IPS-20b (cell line): Measurements from ENCODE around the gene BHLHE40.

Source experiments
- H3K27ac ChIP-seq: one replicate; pipeline ENCODE4 v1.5.1; 2013; ENCODE audit warnings: low read length
- H3K27me3 ChIP-seq: 2 replicates; pipeline ENCODE4 v1.6.1; 2013; ENCODE audit warnings: mild to moderate bottlenecking, low read length, inconsistent platforms; ENCODE audit not compliant: insufficient read depth
- H3K36me3 ChIP-seq: 2 replicates; pipeline ENCODE4 v1.6.1; 2013; ENCODE audit warnings: low read depth, mild to moderate bottlenecking, inconsistent platforms, low read length, moderate library complexity; ENCODE audit not compliant: insufficient read depth
- H3K4me1 ChIP-seq: 2 replicates; pipeline ENCODE4 v1.6.1; 2013; ENCODE audit warnings: mild to moderate bottlenecking, control low read depth, inconsistent platforms, low read length, moderate library complexity; ENCODE audit not compliant: insufficient read depth
- H3K4me3 ChIP-seq: 2 replicates; pipeline ENCODE4 v1.5.1; 2013; ENCODE audit warnings: mild to moderate bottlenecking, low read length, inconsistent platforms
- H3K9ac ChIP-seq: 2 replicates; pipeline ENCODE4 v1.6.1; 2013; ENCODE audit warnings: low read depth, mild to moderate bottlenecking, inconsistent platforms, low read length, moderate library complexity
- H3K9me3 ChIP-seq: 2 replicates; pipeline ENCODE4 v1.6.1; 2013; ENCODE audit warnings: mild to moderate bottlenecking, low read depth, low read length, inconsistent platforms; ENCODE audit not compliant: insufficient read depth

Gene BHLHE40

DNA sequence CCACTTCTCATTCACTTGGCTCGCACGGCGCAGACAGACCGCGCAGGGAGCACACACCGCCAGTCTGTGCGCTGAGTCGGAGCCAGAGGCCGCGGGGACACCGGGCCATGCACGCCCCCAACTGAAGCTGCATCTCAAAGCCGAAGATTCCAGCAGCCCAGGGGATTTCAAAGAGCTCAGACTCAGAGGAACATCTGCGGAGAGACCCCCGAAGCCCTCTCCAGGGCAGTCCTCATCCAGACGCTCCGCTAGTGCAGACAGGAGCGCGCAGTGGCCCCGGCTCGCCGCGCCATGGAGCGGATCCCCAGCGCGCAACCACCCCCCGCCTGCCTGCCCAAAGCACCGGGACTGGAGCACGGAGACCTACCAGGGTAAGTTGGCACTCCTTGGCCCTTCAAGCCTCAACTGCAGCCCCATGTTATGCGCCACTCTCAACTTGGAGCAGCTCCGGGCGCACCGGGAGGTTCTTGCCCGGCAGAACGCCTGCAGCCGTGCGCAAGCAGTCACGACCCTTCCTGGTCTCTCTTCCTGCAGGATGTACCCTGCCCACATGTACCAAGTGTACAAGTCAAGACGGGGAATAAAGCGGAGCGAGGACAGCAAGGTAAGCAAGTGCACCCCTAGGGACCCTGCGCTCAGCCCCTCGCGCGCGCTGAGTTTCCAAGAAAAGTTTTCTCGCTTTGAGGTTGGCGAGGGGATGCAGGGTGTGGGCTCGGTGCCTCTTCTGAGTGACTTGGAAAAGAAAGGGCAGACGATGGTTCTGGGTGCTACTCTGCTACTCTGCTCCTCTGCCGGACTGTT is at the start of gene BHLHE40:
Gene BHLHE40, plus strand, starts transcription at position 10 of the 801 bp plus-strand sequence. Its CDS starts 282 bp downstream, at position 292.
- H3K4me1 ChIP-seq = peaks cover 10% of the 10 kb centered on the region

GRCh38 chr3:4930501-4930900 is 48.7 kb upstream of the BHLHE40 start:
- H3K4me1 ChIP-seq = no peaks in the 10 kb centered on the region
- H3K36me3 ChIP-seq = no peaks in the 10 kb centered on the region
- no peaks in the 10 kb centered on the region for H3K27me3 ChIP-seq
- no peak overlapping the region for H3K27ac ChIP-seq
- H3K4me3 ChIP-seq = no peak overlapping the region
- no peaks in the 10 kb centered on the region; the same call in 1 of the 2 replicates for H3K9me3 ChIP-seq
- no peak overlapping the region for H3K9ac ChIP-seq

More for the DNA sequence above, at the start of gene BHLHE40:
- Histone ChIP-seq H3K9ac (peak within 1 kb of the TSS; percentile 38; the same call in 1 of the 2 replicates), H3K9me3 (no peaks in the 10 kb centered on the region), H3K27ac (no peak within 1 kb of the TSS), H3K4me3 (peak within 1 kb of the TSS; percentile 76), H3K27me3 (peaks cover 74% of the 10 kb centered on the region), H3K36me3 (no peaks in the 10 kb centered on the region)

DNA sequence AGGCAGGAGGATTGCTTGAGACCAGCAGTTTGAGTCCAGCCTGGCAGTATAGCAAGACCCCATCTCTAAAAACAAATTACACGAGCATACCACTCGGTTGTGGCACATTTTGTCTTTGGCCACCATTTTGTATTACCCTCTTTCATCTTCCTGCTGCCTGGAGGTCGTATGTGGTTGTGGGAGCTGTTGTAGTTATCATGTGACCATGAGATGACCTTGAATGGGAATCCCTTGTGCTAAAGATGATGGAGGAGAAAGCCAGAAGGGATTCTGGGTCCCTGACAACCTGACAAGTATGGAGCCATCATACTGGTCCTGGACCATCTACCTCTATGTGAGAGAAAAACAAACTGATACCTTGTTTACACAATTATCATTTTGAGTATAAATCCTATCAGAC is 45.2 kb upstream of the BHLHE40 start:
- Histone ChIP-seq H3K27ac (no peak overlapping the region), H3K36me3 (no peaks in the 10 kb centered on the region)

GRCh38 chr3:4935347-4935746 is 43.9 kb upstream of the BHLHE40 start:
- no peak overlapping the region for H3K9ac ChIP-seq
- H3K36me3 ChIP-seq = no peaks in the 10 kb centered on the region
- H3K27me3 ChIP-seq = no peaks in the 10 kb centered on the region
- H3K9me3 ChIP-seq = no peaks in the 10 kb centered on the region; the same call in 1 of the 2 replicates
- H3K4me3 ChIP-seq = no peak overlapping the region
- H3K4me1 ChIP-seq = no peaks in the 10 kb centered on the region
- no peak overlapping the region for H3K27ac ChIP-seq

More for the DNA sequence above, 45.2 kb upstream of the BHLHE40 start:
- Histone ChIP-seq H3K27me3 (no peaks in the 10 kb centered on the region), H3K4me3 (no peak overlapping the region), H3K4me1 (no peaks in the 10 kb centered on the region), H3K9me3 (no peaks in the 10 kb centered on the region; the same call in 1 of the 2 replicates), H3K9ac (no peak overlapping the region)

- Histone ChIP-seq H3K27ac (no peak overlapping the region), H3K9me3 (no peaks in the 10 kb centered on the region; the same call in 1 of the 2 replicates), H3K27me3 (no peaks in the 10 kb centered on the region), H3K9ac (no peak overlapping the region), H3K4me1 (no peaks in the 10 kb centered on the region), H3K36me3 (no peaks in the 10 kb centered on the region), H3K4me3 (no peak overlapping the region)
Observed at GRCh38 chr3:4936982-4937614, 42.1 kb upstream of the BHLHE40 start.

GRCh38 chr3:4938281-4938982 is 40.8 kb upstream of the BHLHE40 start:
- Histone ChIP-seq H3K4me3 (no peak overlapping the region), H3K9ac (no peak overlapping the region), H3K36me3 (no peaks in the 10 kb centered on the region), H3K9me3 (no peaks in the 10 kb centered on the region; the same call in 1 of the 2 replicates), H3K4me1 (no peaks in the 10 kb centered on the region), H3K27me3 (no peaks in the 10 kb centered on the region), H3K27ac (no peak overlapping the region)

GRCh38 chr3:4939276-4939675 is 40.0 kb upstream of the BHLHE40 start:
- Histone ChIP-seq H3K4me1 (no peaks in the 10 kb centered on the region), H3K4me3 (no peak overlapping the region), H3K9ac (no peak overlapping the region), H3K27ac (no peak overlapping the region), H3K9me3 (no peaks in the 10 kb centered on the region; the same call in 1 of the 2 replicates), H3K36me3 (no peaks in the 10 kb centered on the region), H3K27me3 (no peaks in the 10 kb centered on the region)

- no peaks in the 10 kb centered on the region for H3K4me1 ChIP-seq
- no peaks in the 10 kb centered on the region for H3K36me3 ChIP-seq
- H3K9ac ChIP-seq = no peak overlapping the region
- no peaks in the 10 kb centered on the region for H3K27me3 ChIP-seq
- H3K27ac ChIP-seq = no peak overlapping the region
- H3K9me3 ChIP-seq = no peaks in the 10 kb centered on the region
- H3K4me3 ChIP-seq = no peak overlapping the region
Observed at GRCh38 chr3:4940985-4941384, 38.3 kb upstream of the BHLHE40 start.

DNA sequence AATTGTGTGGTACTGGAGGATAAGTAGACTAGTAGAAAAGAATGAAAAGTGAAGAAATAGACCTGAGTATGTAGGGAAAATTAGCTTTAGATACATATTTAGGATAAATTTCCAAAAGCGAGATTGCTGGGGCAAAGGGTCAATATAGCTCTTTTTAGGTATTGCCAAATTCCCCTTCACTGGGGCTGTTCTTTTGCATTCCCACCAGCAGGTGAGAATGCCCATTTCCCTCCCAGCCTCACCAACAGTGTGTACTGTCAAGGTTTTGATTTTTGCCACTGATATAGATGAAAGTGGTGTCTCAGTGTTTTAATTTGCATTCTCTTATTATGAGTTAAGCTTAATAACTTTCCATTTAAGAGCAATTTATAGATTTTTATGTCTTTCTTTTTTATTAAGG is 35.7 kb upstream of the BHLHE40 start:
- Histone ChIP-seq H3K36me3 (no peaks in the 10 kb centered on the region), H3K9me3 (no peaks in the 10 kb centered on the region), H3K9ac (no peak overlapping the region), H3K27ac (no peak overlapping the region), H3K27me3 (no peaks in the 10 kb centered on the region), H3K4me3 (no peak overlapping the region), H3K4me1 (no peaks in the 10 kb centered on the region)

DNA sequence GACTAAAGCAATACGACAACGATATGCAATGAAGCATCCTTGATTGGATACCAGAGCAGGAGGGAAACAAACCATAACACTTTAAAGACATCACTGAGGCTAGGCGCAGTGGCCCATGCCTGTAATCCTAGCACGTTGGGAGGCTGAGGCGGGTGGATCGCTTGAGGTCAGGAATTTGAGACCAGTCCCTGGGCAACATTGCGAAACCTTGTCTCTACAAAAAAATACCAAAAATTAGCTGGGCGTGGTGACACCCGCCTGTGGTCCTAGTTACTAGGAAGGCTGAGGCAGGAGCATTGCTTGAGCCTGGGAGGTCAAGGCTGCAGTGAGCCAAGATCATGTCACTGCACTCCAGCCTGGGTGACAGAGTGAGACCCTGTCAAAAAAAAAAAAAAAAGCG is 33.9 kb upstream of the BHLHE40 start:
- Histone ChIP-seq H3K9me3 (no peaks in the 10 kb centered on the region), H3K9ac (no peak overlapping the region), H3K4me3 (no peak overlapping the region), H3K27me3 (no peaks in the 10 kb centered on the region), H3K36me3 (no peaks in the 10 kb centered on the region), H3K4me1 (no peaks in the 10 kb centered on the region), H3K27ac (no peak overlapping the region)

- H3K9me3 ChIP-seq = no peaks in the 10 kb centered on the region
- H3K4me3 ChIP-seq = no peak overlapping the region
- H3K36me3 ChIP-seq = no peaks in the 10 kb centered on the region
- no peak overlapping the region for H3K9ac ChIP-seq
- H3K27ac ChIP-seq = no peak overlapping the region
- H3K27me3 ChIP-seq = no peaks in the 10 kb centered on the region
- H3K4me1 ChIP-seq = no peaks in the 10 kb centered on the region
Observed at GRCh38 chr3:4947028-4947427, 32.2 kb upstream of the BHLHE40 start.
